GM12872 (cell line): ENCODE data around the gene ABI3.

Experiments used
- CTCF ChIP-seq: IDR thresholded peaks from 3 replicates; pipeline ENCODE4 v1.5.1; 2011; ENCODE audit warnings: low read depth, mild to moderate bottlenecking, low read length, moderate library complexity; ENCODE audit not compliant: insufficient read depth

Gene ABI3

GRCh38 chr17:49241692-49242397 lies 31.3 kb downstream of the ABI3 start:
- TF ChIP-seq CTCF, result no peak

- no peak for TF ChIP-seq CTCF
These were observed 32.3 kb downstream of the ABI3 start for GRCh38 chr17:49242813-49243212.

GRCh38 chr17:49244839-49245238 lies 34.3 kb downstream of the ABI3 start:
- no peak for TF ChIP-seq CTCF

- TF ChIP-seq CTCF, result no peak
These were observed 37.4 kb downstream of the ABI3 start for GRCh38 chr17:49247944-49248343.

- TF ChIP-seq CTCF, result no peak
These were observed 38.8 kb downstream of the ABI3 start for GRCh38 chr17:49249292-49249794.

GRCh38 chr17:49249890-49250522 lies 39.5 kb downstream of the ABI3 start:
- TF ChIP-seq CTCF, result no peak

- TF ChIP-seq CTCF, result no peak
These were observed 41.7 kb downstream of the ABI3 start for GRCh38 chr17:49252148-49252695.
